Measurements from ENCODE around the gene SLC22A23.

SLC22A23 gene

DNA sequence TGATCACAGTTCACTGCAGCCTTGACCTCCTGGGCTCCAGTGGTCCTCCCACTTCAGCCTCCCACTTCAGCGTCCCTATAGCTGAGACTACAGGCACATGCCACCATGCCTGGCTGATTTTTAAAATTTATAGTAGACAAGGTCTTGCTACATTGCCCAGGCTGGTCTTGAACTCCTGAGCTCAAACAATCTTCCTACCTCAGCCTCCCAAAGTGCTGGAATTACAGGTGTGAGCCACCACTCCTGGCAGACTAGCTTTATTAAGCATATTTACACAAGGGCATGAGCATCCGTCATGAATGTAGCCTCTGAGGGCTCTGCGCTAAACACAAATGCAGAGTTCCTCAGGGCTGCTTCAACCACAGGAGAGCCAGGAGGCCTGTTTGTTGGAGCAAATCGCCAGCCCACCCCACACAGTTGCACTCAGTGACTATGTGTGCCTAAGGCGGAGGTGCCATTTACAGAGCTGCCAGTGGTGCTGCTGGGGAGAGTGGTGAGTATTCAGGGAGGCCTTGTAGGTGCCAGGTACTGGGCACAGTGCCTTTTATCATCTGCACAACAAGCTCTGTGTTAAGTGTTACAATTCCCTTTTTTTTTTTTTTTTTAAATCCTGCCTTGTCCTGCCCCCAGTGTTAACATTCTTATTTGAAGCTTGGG is 119.9 kb downstream of the SLC22A23 start:
- Histone ChIP-seq H3K27ac (ENCODE audit: extremely low read depth, low read depth, low read length) (no peak overlapping the region), H3K36me3 (ENCODE audit: control insufficient read depth in 2 of 2, insufficient read depth in 1 of 2, low read length in 2 of 2) (no peaks in the 10 kb centered on the region), H3K9me3 (ENCODE audit: control insufficient read depth, insufficient read depth, low read depth, low read length) (no peaks in the 10 kb centered on the region), H3K4me3 (ENCODE audit: low read depth, low read length) (no peak overlapping the region), H3K4me1 (ENCODE audit: control insufficient read depth, insufficient read depth, low read length) (peaks cover 36% of the 10 kb centered on the region)
- no peak for TF ChIP-seq ZNF777 (tag by site-specific recombination; IDR thresholded peaks at IDR 0.05; ENCODE audit: borderline replicate concordance)
- TF ChIP-seq, protein P1, sequence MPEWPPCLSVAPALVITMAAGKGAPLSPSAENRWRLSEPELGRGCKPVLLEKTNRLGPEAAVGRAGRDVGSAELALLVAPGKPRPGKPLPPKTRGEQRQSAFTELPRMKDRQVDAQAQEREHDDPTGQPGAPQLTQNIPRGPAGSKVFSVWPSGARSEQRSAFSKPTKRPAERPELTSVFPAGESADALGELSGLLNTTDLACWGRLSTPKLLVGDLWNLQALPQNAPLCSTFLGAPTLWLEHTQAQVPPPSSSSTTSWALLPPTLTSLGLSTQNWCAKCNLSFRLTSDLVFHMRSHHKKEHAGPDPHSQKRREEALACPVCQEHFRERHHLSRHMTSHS (tag by site-specific recombination; IDR thresholded peaks at IDR 0.05) = no peak
- TF ChIP-seq ZNF248 (tag by site-specific recombination; IDR thresholded peaks at IDR 0.05) = no peak
- TF ChIP-seq, protein P2, sequence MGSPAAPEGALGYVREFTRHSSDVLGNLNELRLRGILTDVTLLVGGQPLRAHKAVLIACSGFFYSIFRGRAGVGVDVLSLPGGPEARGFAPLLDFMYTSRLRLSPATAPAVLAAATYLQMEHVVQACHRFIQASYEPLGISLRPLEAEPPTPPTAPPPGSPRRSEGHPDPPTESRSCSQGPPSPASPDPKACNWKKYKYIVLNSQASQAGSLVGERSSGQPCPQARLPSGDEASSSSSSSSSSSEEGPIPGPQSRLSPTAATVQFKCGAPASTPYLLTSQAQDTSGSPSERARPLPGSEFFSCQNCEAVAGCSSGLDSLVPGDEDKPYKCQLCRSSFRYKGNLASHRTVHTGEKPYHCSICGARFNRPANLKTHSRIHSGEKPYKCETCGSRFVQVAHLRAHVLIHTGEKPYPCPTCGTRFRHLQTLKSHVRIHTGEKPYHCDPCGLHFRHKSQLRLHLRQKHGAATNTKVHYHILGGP (tag by site-specific recombination; IDR thresholded peaks at IDR 0.05) = no peak
- no peak for TF ChIP-seq ZNF324 (tag by site-specific recombination; IDR thresholded peaks at IDR 0.05)
- no peak for TF ChIP-seq ZNF768 (tag by site-specific recombination; IDR thresholded peaks at IDR 0.05)
- TF ChIP-seq, protein P3, sequence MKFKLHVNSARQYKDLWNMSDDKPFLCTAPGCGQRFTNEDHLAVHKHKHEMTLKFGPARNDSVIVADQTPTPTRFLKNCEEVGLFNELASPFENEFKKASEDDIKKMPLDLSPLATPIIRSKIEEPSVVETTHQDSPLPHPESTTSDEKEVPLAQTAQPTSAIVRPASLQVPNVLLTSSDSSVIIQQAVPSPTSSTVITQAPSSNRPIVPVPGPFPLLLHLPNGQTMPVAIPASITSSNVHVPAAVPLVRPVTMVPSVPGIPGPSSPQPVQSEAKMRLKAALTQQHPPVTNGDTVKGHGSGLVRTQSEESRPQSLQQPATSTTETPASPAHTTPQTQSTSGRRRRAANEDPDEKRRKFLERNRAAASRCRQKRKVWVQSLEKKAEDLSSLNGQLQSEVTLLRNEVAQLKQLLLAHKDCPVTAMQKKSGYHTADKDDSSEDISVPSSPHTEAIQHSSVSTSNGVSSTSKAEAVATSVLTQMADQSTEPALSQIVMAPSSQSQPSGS (tag by site-specific recombination; IDR thresholded peaks at IDR 0.05; ENCODE audit: low read depth) = no peak
- no peak for TF ChIP-seq ZNF394 (tag by site-specific recombination; IDR thresholded peaks at IDR 0.05; ENCODE audit: borderline replicate concordance)
- TF ChIP-seq MZF1 (tag by site-specific recombination; IDR thresholded peaks at IDR 0.05; ENCODE audit: borderline replicate concordance) = no peak
- no peak for TF ChIP-seq ZNF600 (tag by site-specific recombination; IDR thresholded peaks at IDR 0.05)
- no peak for TF ChIP-seq ZNF560 (tag by site-specific recombination; IDR thresholded peaks at IDR 0.05; ENCODE audit: borderline replicate concordance)
- TF ChIP-seq, protein P4, sequence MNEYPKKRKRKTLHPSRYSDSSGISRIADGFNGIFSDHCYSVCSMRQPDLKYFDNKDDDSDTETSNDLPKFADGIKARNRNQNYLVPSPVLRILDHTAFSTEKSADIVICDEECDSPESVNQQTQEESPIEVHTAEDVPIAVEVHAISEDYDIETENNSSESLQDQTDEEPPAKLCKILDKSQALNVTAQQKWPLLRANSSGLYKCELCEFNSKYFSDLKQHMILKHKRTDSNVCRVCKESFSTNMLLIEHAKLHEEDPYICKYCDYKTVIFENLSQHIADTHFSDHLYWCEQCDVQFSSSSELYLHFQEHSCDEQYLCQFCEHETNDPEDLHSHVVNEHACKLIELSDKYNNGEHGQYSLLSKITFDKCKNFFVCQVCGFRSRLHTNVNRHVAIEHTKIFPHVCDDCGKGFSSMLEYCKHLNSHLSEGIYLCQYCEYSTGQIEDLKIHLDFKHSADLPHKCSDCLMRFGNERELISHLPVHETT (tag by site-specific recombination; IDR thresholded peaks at IDR 0.05) = no peak
- no peak for TF ChIP-seq ZNF555 (tag by site-specific recombination; conservative IDR thresholded peaks at IDR 0.05)
- TF ChIP-seq, protein P5, sequence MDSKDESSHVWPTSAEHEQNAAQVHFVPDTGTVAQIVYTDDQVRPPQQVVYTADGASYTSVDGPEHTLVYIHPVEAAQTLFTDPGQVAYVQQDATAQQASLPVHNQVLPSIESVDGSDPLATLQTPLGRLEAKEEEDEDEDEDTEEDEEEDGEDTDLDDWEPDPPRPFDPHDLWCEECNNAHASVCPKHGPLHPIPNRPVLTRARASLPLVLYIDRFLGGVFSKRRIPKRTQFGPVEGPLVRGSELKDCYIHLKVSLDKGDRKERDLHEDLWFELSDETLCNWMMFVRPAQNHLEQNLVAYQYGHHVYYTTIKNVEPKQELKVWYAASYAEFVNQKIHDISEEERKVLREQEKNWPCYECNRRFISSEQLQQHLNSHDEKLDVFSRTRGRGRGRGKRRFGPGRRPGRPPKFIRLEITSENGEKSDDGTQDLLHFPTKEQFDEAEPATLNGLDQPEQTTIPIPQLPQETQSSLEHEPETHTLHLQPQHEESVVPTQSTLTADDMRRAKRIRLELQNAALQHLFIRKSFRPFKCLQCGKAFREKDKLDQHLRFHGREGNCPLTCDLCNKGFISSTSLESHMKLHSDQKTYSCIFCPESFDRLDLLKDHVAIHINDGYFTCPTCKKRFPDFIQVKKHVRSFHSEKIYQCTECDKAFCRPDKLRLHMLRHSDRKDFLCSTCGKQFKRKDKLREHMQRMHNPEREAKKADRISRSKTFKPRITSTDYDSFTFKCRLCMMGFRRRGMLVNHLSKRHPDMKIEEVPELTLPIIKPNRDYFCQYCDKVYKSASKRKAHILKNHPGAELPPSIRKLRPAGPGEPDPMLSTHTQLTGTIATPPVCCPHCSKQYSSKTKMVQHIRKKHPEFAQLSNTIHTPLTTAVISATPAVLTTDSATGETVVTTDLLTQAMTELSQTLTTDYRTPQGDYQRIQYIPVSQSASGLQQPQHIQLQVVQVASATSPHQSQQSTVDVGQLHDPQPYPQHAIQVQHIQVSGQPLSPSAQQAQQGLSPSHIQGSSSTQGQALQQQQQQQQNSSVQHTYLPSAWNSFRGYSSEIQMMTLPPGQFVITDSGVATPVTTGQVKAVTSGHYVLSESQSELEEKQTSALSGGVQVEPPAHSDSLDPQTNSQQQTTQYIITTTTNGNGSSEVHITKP (tag by site-specific recombination; IDR thresholded peaks at IDR 0.05) = no peak
- TF ChIP-seq REPIN1 (tag by site-specific recombination; IDR thresholded peaks at IDR 0.05; ENCODE audit: low read depth) = no peak
- no peak for TF ChIP-seq KLF16 (tag by site-specific recombination; IDR thresholded peaks at IDR 0.05)
- ChIA-PET CTCF (interaction anchor here (0.6 to 1.7 kb wide), 12 partner anchors 9 to 1255 kb away, joined by 3 to 6 read pairs (median 4); no protein-coding TSS in a partner anchor), POLR2A (interaction anchor here (0.6 kb wide), 1 partner anchor 855 kb away, joined by 3 read pairs; no protein-coding TSS in a partner anchor)
